ENCODE data around the gene IER5L.

DNA sequence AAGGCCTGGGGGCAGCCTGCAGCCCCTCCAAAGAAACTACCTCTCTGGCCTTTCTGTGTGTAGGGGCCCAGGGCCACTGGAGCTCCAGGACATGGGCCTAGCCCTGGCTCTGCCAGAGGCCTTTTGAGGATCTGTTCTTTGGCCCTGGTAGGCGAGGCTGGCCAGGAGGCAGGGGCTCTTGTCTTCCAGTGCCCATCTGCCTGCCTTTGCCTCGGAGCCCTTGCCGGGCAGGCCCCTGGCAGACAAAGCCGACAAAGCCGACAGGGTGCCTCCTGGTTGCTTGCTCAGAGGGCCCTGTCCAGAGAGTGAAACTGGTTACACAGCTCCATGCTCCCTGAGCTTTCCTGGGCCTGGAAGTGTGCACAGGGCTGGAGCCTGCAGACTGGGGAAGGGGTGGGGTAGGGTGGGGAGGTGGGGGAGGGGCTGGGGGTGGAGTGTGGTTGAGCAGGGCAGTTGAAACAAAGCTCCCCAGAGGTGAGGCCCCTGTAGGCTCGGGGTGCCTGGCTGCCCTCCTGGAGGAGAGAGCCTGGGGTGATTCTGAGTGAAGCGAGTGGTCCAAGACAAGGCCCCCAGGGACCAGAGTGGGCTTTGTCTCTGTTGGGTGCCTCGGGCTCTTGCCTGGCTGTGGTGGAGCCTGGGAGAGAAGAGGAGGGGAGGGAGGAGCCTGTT lies 37.5 kb downstream of the IER5L start:
- peak in 1 of 6 experiments; percentile 5 for TF ChIP-seq CTCF (IDR thresholded peaks at IDR 0.05)
- no peak for TF ChIP-seq POLR2A (IDR thresholded peaks at IDR 0.05)
